Erythroblast (primary cell): ENCODE results near the gene CTIF.

Source experiments
- GATA1 ChIP-seq: IDR thresholded peaks from 2 replicates; pipeline ENCODE4 v1.6.1; 2011; ENCODE audit warnings: low read depth, mild to moderate bottlenecking, control low read depth, low read length, moderate library complexity
- POLR2A ChIP-seq: IDR thresholded peaks from 2 replicates; pipeline ENCODE4 v1.6.1; 2011; ENCODE audit warnings: mild to moderate bottlenecking, low read length

GRCh38 chr18:48802543-48803290 lies 263.9 kb downstream of the CTIF start:
- no peak for TF ChIP-seq GATA1
- no peak for TF ChIP-seq POLR2A
